Measurements from ENCODE around the gene THEM5. TPM values are rescaled to one million over a fixed set of nuclear protein-coding genes. Genes with fewer than 3 reads are reported as not detected.

THEM5 gene
- total RNA-seq, 2 donors from 2014 or later, result not detected

DNA sequence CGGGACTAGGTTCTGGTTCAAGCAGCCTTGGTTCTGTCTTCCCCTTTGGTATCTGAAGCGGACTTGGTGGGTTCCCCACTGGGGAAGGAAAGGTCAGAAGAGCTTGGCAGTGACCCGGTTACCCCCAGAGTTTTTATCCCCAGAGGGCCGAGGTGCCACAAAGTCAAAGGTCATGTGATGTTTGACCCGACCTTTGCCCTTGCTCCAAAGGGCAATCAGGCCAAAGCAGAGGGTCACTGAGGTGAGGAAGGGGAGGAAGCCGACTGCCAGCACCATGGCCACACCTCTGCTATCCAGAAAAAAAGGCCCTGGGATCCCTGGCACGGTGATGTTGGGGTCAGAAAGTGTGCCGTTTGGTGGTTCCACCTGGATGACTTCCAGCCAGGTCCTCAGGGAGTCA, 52.7 kb downstream of the THEM5 start:
- no peaks in the 10 kb centered on the region for H3K9me3 Mint-ChIP-seq
- H3K27ac Mint-ChIP-seq, result peak overlapping the region; percentile 6
- no peak for ATAC-seq (replicated peaks)
- H3K4me3 Mint-ChIP-seq, result peak overlapping the region; percentile 36
- peaks cover 30% of the 10 kb centered on the region for H3K4me1 Mint-ChIP-seq
- H3K27me3 Mint-ChIP-seq, result no peaks in the 10 kb centered on the region
- H3K36me3 Mint-ChIP-seq (ENCODE audit: low read depth), result no peaks in the 10 kb centered on the region

DNA sequence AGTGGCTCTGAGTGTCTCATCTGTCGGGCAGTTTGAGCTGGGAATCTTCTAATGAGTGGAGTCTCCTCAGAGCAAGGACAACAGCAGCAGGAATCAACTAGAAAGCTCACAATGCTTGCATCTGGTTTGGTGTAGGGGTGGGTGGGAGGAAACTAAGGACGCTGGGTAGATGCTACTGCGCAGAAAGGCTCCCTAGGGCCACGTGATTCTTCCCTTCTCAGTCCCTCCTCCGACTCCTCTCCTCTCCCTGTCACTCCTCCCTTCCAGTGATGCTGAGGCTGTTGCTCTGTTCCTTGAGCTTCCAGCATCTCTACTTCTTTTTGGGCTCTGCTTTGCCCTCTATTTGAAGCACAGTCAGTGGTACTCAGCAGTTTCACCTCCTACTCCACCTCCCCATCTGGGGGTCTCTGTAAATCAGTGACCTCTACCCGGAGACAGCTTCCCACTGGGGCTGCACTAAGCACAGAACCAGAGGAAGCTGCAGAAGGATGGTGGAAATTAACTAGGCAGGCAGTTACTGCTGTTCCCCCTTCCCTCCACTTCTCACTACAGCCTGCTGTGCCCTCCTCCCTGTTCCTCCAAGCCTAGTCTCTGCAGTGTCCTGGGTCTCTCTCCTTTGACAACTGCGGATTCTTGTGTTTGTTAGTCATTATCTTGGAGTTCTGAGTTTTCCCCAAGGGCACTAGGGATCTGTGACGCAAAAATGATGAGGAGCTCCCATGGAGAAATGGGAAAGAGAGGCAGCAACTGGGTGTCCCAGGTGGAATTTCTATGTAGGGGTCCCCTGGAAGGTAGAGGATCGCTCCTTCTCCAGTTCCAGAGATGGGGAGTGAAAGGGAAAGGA, 54.1 kb downstream of the THEM5 start:
- ATAC-seq (replicated peaks), result no peak
- peaks cover 1% of the 10 kb centered on the region for H3K36me3 Mint-ChIP-seq (ENCODE audit: low read depth)
- peaks cover 30% of the 10 kb centered on the region for H3K4me1 Mint-ChIP-seq
- H3K27me3 Mint-ChIP-seq, result no peaks in the 10 kb centered on the region
- peak overlapping the region; percentile 6 for H3K27ac Mint-ChIP-seq
- H3K9me3 Mint-ChIP-seq, result no peaks in the 10 kb centered on the region
- H3K4me3 Mint-ChIP-seq, result no peak overlapping the region

DNA sequence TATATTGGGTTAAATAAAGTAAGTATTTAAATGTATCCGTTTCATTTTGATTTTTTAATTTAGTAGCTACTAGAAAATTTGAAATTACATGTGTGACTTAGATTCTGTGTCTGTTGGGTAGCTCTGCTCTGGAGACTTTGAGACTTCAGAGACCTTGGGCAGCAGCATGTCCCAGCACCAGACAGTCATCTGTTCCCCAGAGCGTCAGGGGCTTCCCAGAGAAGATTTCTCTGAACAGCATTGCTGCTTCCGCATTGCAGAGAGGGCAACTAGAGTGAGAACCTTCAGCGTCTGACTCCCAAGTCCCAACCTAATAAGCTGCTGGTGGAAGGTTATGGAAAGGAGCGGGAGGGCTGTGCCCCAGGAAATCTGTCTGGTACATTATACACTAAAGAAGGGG, 54.9 kb downstream of the THEM5 start:
- H3K36me3 Mint-ChIP-seq (ENCODE audit: low read depth), result peaks cover 4% of the 10 kb centered on the region
- H3K4me3 Mint-ChIP-seq, result no peak overlapping the region
- no peak overlapping the region for H3K27ac Mint-ChIP-seq
- ATAC-seq (replicated peaks), result peak; percentile 43
- no peaks in the 10 kb centered on the region for H3K27me3 Mint-ChIP-seq
- peaks cover 28% of the 10 kb centered on the region for H3K4me1 Mint-ChIP-seq
- H3K9me3 Mint-ChIP-seq, result no peaks in the 10 kb centered on the region

Other genes with a start within 250 kb of the THEM5 start
- 10 to 100 TPM; 33.6 to 36.3 TPM for gene SNX27, start 241.7 kb downstream of the THEM5 start, total RNA-seq
- gene CELF3, start 136.9 kb downstream of the THEM5 start, total RNA-seq, result not detected
- gene RIIAD1, start 132.2 kb downstream of the THEM5 start, total RNA-seq, result not detected
- gene MRPL9, start 90.2 kb downstream of the THEM5 start, total RNA-seq, result 100 to 1,000 TPM in 1 of 2 donors, 10 to 100 TPM in 1; 80.4 to 160 TPM
- 10 to 100 TPM; 20.3 to 21.8 TPM for gene TDRKH, start 63.2 kb downstream of the THEM5 start, total RNA-seq
- gene LINGO4, start 48.3 kb downstream of the THEM5 start, total RNA-seq, result 1 to 10 TPM; 1.3 to 4.0 TPM
- gene RORC, start 21.9 kb downstream of the THEM5 start, total RNA-seq, result 10 to 100 TPM; 39.5 to 55.2 TPM
- 1 to 10 TPM; 3.9 to 5.6 TPM for gene C2CD4D, start 13.9 kb downstream of the THEM5 start, total RNA-seq
- gene THEM4, start 55.8 kb upstream of the THEM5 start, total RNA-seq, result 10 to 100 TPM; 26.6 to 33.0 TPM
- gene S100A10, start 140.1 kb upstream of the THEM5 start, total RNA-seq, result 100 to 1,000 TPM; 181 to 377 TPM
- gene S100A11, start 183.3 kb upstream of the THEM5 start, total RNA-seq, result 100 to 1,000 TPM; 230 to 302 TPM
- not detected for gene TCHHL1, start 235.4 kb upstream of the THEM5 start, total RNA-seq

All from activated T-helper 17 cell treated with anti-CD3 and anti-CD28 coated beads, Interleukin-2, amount 50 U/mL, for 72 hours (primary cell).